Measurements from ENCODE around the gene SLC9A1. TPM values are rescaled to one million over a fixed set of nuclear protein-coding genes. Genes with fewer than 3 reads are reported as not detected.

SLC9A1 gene
- total RNA-seq, 1 experiment from 2014 or later: 4.2 TPM

- no peak for DNase-seq (ENCODE audit: low spot score)
- in situ Hi-C loops (cut with HindIII; ENCODE audit: low sequenced_read_pairs): no loop called here
Measured at GRCh38 chr1:27095576-27095975, 59.3 kb downstream of the SLC9A1 start.

- no peak for DNase-seq (ENCODE audit: low spot score)
- in situ Hi-C loops (cut with HindIII; ENCODE audit: low sequenced_read_pairs): no loop called here
Measured at GRCh38 chr1:27092888-27093287, 62.0 kb downstream of the SLC9A1 start.

- in situ Hi-C loops (cut with HindIII; ENCODE audit: low sequenced_read_pairs): no loop called here
- no peak for DNase-seq (ENCODE audit: low spot score)
Measured at GRCh38 chr1:27090911-27091310, 64.0 kb downstream of the SLC9A1 start.

GRCh38 chr1:27087371-27088220, 67.3 kb downstream of the SLC9A1 start:
- DNase-seq (ENCODE audit: low spot score): no peak
- in situ Hi-C loops (cut with HindIII; ENCODE audit: low sequenced_read_pairs): no loop called here

- no peak for DNase-seq (ENCODE audit: low spot score)
- in situ Hi-C loops (cut with HindIII; ENCODE audit: low sequenced_read_pairs): no loop called here
Measured at GRCh38 chr1:27086628-27087027, 68.3 kb downstream of the SLC9A1 start.

GRCh38 chr1:27086026-27086425, 68.9 kb downstream of the SLC9A1 start:
- DNase-seq (ENCODE audit: low spot score): no peak
- in situ Hi-C loops (cut with HindIII; ENCODE audit: low sequenced_read_pairs): no loop called here

- DNase-seq (ENCODE audit: low spot score): no peak
- in situ Hi-C loops (cut with HindIII; ENCODE audit: low sequenced_read_pairs): no loop called here
Measured at GRCh38 chr1:27084107-27084506, 70.8 kb downstream of the SLC9A1 start.

- no peak for DNase-seq (ENCODE audit: low spot score)
- in situ Hi-C loops (cut with HindIII; ENCODE audit: low sequenced_read_pairs): no loop called here
Measured at GRCh38 chr1:27077968-27078367, 77.0 kb downstream of the SLC9A1 start.

GRCh38 chr1:27076803-27077202, 78.1 kb downstream of the SLC9A1 start:
- in situ Hi-C loops (cut with HindIII; ENCODE audit: low sequenced_read_pairs): no loop called here
- DNase-seq (ENCODE audit: low spot score): no peak

- no peak for DNase-seq (ENCODE audit: low spot score)
- in situ Hi-C loops (cut with HindIII; ENCODE audit: low sequenced_read_pairs): loop anchor here (25.0 kb wide), 1 partner anchor 112 kb away; the partner anchor contains the start of gene KDF1
Measured at GRCh38 chr1:27074175-27074780, 80.6 kb downstream of the SLC9A1 start.

- peak; percentile 98 for DNase-seq (ENCODE audit: low spot score)
- in situ Hi-C loops (cut with HindIII; ENCODE audit: low sequenced_read_pairs): loop anchor here (25.0 kb wide), 1 partner anchor 109 kb away; the partner anchor contains the start of gene KDF1
Measured at GRCh38 chr1:27071049-27071416, 83.9 kb downstream of the SLC9A1 start.

GRCh38 chr1:27070390-27071048, 84.4 kb downstream of the SLC9A1 start:
- DNase-seq (ENCODE audit: low spot score): peak; percentile 53
- in situ Hi-C loops (cut with HindIII; ENCODE audit: low sequenced_read_pairs): loop anchor here (25.0 kb wide), 1 partner anchor 108 kb away; the partner anchor contains the start of gene KDF1

- in situ Hi-C loops (cut with HindIII; ENCODE audit: low sequenced_read_pairs): loop anchor here (25.0 kb wide), 1 partner anchor 107 kb away; the partner anchor contains the start of gene KDF1
- no peak for DNase-seq (ENCODE audit: low spot score)
Measured at GRCh38 chr1:27068922-27069321, 86.0 kb downstream of the SLC9A1 start.

- in situ Hi-C loops (cut with HindIII; ENCODE audit: low sequenced_read_pairs): loop anchor here (25.0 kb wide), 1 partner anchor 104 kb away; the partner anchor contains the start of gene KDF1
- DNase-seq (ENCODE audit: low spot score): no peak
Measured at GRCh38 chr1:27065999-27066630, 88.8 kb downstream of the SLC9A1 start.

- no peak for DNase-seq (ENCODE audit: low spot score)
- in situ Hi-C loops (cut with HindIII; ENCODE audit: low sequenced_read_pairs): loop anchor here (25.0 kb wide), 1 partner anchor 99 kb away; the partner anchor contains the start of gene KDF1
Measured at GRCh38 chr1:27060891-27061290, 94.0 kb downstream of the SLC9A1 start.

- peak; percentile 11 for DNase-seq (ENCODE audit: low spot score)
- in situ Hi-C loops (cut with HindIII; ENCODE audit: low sequenced_read_pairs): loop anchor here (25.0 kb wide), 1 partner anchor 97 kb away; the partner anchor contains the start of gene KDF1
Measured at GRCh38 chr1:27058966-27059669, 95.8 kb downstream of the SLC9A1 start.

GRCh38 chr1:27057801-27058625, 96.9 kb downstream of the SLC9A1 start:
- in situ Hi-C loops (cut with HindIII; ENCODE audit: low sequenced_read_pairs): loop anchor here (25.0 kb wide), 1 partner anchor 96 kb away; the partner anchor contains the start of gene KDF1
- peak; percentile 73 for DNase-seq (ENCODE audit: low spot score)

GRCh38 chr1:27057389-27057788, 97.5 kb downstream of the SLC9A1 start:
- DNase-seq (ENCODE audit: low spot score): peak; percentile 37
- in situ Hi-C loops (cut with HindIII; ENCODE audit: low sequenced_read_pairs): loop anchor here (25.0 kb wide), 1 partner anchor 95 kb away; the partner anchor contains the start of gene KDF1
